ENCODE results near the gene RTN3.
"Not testable (repeated sequence)": the region's sequence is repeated elsewhere in the genome, so short reads cannot be mapped to it uniquely, and the experiment has no call there.

Gene RTN3, protein sequence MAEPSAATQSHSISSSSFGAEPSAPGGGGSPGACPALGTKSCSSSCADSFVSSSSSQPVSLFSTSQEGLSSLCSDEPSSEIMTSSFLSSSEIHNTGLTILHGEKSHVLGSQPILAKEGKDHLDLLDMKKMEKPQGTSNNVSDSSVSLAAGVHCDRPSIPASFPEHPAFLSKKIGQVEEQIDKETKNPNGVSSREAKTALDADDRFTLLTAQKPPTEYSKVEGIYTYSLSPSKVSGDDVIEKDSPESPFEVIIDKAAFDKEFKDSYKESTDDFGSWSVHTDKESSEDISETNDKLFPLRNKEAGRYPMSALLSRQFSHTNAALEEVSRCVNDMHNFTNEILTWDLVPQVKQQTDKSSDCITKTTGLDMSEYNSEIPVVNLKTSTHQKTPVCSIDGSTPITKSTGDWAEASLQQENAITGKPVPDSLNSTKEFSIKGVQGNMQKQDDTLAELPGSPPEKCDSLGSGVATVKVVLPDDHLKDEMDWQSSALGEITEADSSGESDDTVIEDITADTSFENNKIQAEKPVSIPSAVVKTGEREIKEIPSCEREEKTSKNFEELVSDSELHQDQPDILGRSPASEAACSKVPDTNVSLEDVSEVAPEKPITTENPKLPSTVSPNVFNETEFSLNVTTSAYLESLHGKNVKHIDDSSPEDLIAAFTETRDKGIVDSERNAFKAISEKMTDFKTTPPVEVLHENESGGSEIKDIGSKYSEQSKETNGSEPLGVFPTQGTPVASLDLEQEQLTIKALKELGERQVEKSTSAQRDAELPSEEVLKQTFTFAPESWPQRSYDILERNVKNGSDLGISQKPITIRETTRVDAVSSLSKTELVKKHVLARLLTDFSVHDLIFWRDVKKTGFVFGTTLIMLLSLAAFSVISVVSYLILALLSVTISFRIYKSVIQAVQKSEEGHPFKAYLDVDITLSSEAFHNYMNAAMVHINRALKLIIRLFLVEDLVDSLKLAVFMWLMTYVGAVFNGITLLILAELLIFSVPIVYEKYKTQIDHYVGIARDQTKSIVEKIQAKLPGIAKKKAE

DNA sequence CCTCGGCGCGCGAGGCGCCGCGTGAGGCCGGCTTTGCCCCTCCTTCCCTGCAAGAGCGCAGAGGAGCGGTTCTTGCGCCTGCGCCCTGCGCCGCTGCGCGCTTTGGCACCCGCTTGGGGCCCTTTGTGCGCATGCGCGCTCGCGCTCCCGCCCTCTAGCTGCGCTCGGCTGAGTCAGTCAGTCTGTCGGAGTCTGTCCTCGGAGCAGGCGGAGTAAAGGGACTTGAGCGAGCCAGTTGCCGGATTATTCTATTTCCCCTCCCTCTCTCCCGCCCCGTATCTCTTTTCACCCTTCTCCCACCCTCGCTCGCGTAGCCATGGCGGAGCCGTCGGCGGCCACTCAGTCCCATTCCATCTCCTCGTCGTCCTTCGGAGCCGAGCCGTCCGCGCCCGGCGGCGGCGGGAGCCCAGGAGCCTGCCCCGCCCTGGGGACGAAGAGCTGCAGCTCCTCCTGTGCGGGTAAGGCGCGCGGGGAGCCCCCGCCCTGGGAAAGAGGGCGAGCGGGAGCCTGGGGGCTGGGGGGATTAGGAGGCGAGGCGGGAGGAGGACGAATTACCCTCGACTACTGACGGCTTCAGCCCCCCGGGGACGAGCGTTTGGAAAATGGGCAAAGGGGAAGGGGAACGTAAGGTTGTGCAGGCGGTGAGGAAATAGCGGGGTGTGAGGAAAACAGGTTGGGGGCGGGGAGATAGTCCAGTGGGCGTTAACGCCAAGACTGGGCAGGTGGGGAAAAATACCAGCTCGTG, at the start of gene RTN3:
Gene RTN3, plus strand, starts transcription at position 180 of the 745 bp plus-strand sequence. Its CDS starts 137 bp downstream, at position 317.
- DNase-seq: peak; percentile 95 to 99
- TF ChIP-seq, protein P1, sequence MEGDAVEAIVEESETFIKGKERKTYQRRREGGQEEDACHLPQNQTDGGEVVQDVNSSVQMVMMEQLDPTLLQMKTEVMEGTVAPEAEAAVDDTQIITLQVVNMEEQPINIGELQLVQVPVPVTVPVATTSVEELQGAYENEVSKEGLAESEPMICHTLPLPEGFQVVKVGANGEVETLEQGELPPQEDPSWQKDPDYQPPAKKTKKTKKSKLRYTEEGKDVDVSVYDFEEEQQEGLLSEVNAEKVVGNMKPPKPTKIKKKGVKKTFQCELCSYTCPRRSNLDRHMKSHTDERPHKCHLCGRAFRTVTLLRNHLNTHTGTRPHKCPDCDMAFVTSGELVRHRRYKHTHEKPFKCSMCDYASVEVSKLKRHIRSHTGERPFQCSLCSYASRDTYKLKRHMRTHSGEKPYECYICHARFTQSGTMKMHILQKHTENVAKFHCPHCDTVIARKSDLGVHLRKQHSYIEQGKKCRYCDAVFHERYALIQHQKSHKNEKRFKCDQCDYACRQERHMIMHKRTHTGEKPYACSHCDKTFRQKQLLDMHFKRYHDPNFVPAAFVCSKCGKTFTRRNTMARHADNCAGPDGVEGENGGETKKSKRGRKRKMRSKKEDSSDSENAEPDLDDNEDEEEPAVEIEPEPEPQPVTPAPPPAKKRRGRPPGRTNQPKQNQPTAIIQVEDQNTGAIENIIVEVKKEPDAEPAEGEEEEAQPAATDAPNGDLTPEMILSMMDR (IDR thresholded peaks at IDR 0.05): peak in 1 of 2 experiments; percentile 12
- Histone ChIP-seq H3K27ac (peak within 1 kb of the TSS; percentile 97 to 98), H3K9me3 (no peaks in the 10 kb centered on the region), H3K36me3 (no peaks in the 10 kb centered on the region), H3K4me3 (peak within 1 kb of the TSS; percentile 84 to 97), H3K4me1 (peaks cover 0 to 40% (median 18%) of the 10 kb centered on the region in 4 donors), H3K27me3 (no peaks in the 10 kb centered on the region)
- intact Hi-C loops (cut with DNase I; ENCODE audit: low total_unique reads): loop anchor here (10.0 kb wide), 1 partner anchor 53 kb away; no protein-coding TSS in a partner anchor

DNA sequence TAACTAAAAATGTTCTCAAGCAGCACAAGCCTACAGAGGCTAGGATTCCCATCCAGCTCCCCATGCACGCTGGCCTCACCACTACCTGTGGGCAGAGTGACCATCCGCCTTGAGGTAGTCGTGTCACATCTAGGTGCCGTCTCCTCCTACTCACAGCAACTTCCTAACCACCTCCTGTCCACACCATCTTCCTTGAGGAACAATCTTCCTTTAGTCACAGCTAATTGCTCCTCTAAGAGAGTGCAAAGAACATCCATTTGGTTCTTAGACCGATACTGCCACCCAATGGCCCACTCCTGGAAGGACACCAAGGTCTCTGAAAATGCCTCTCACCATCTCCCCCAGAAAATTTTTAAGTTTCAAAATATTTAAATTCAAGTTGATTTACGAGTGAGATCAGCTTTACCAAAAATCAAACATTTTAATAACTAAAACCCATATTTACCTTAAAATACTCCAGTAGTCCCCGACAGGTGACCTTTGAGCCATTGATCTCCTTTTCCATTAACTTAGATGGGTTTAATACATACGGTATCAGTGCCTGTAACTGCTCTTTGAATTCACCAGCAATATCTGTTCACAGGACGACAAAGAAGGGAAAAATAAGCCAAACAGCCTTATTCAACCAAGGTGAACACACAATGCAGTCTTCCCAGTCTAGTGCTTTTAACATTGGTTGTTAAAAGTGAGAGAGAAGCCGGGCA, 45.4 kb upstream of the RTN3 start:
- intact Hi-C loops (cut with DNase I; ENCODE audit: low total_unique reads): loop anchor here (5.0 kb wide), 1 partner anchor 159 kb away; no protein-coding TSS in a partner anchor
- DNase-seq: peak in 1 of 2 donors; percentile 49
- Histone ChIP-seq H3K36me3 (peaks cover 52 to 71% (median 53%) of the 10 kb centered on the region in 3 donors), H3K9me3 (no peaks in the 10 kb centered on the region), H3K27ac (no peak overlapping the region), H3K4me1 (no peaks in the 10 kb centered on the region), H3K27me3 (no peaks in the 10 kb centered on the region), H3K4me3 (no peak overlapping the region)
- TF ChIP-seq, protein P1 (IDR thresholded peaks at IDR 0.05): peak; percentile 68 to 76

DNA sequence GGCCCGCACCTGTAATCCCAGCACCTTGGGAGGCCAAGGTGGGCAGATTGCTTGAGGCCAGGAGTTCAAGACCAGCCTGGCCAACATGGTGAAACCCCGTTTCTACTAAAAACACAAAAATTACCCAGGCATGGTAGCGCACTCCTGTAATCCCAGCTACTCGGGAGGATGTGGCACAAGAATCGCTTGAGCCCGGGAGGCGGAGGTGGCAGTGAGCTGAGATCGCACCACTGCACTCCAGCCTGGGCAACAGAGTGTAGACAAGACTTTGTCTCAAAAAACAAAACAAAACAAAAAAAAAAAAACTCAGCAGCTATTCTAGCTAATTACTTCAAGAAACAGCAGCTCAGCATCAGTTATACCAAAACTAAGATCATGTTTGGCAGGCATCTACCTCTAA, 42.9 kb upstream of the RTN3 start:
- not testable (repeated sequence) for H3K27me3 ChIP-seq, H3K9me3 ChIP-seq, H3K4me1 ChIP-seq, H3K27ac ChIP-seq, H3K4me3 ChIP-seq, DNase-seq
- H3K36me3 ChIP-seq: peaks cover 47 to 71% (median 57%) of the 10 kb centered on the region in 3 donors
- intact Hi-C loops (cut with DNase I; ENCODE audit: low total_unique reads): loop anchor here (5.0 kb wide), 1 partner anchor 161 kb away; no protein-coding TSS in a partner anchor

DNA sequence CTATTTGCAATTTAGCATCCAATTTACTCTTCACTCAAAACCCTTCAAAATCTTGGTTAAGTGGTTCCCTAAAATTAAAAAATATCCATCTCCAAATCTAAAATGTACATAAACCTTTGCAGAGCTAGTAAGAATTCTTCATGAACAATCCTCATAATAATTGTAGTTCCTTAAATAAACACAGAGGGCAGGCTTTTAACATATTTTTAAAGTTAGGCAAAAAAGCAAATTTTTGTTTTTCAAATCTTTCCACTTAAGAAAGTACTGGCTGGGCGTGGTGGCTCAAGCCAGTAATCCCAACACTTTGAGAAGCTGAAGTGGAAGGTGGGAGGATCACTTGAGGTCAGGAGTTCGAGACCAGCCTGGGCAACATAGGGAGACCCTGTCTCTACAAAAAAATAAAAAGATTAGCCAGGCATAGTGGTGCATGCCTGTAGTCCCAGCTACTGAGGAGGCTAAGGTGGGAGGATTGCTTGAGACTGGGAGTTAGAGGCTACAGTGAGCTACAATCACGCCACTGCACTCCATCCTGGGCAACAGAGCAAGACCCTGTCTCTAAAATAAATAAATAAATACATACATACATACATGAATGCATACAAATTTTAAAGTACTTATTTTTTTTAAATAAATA, 42.0 kb upstream of the RTN3 start:
- DNase-seq: peak in 1 of 2 donors; percentile 28
- H3K4me3 ChIP-seq: no peak overlapping the region
- TF ChIP-seq, protein P1 (IDR thresholded peaks at IDR 0.05): peak; percentile 40 to 42
- no peaks in the 10 kb centered on the region for H3K4me1 ChIP-seq
- no peaks in the 10 kb centered on the region for H3K27me3 ChIP-seq
- H3K27ac ChIP-seq: no peak overlapping the region
- H3K36me3 ChIP-seq: peaks cover 51 to 71% (median 63%) of the 10 kb centered on the region in 3 donors
- no peaks in the 10 kb centered on the region for H3K9me3 ChIP-seq
- intact Hi-C loops (cut with DNase I; ENCODE audit: low total_unique reads): loop anchor here (5.0 kb wide), 1 partner anchor 162 kb away; no protein-coding TSS in a partner anchor

DNA sequence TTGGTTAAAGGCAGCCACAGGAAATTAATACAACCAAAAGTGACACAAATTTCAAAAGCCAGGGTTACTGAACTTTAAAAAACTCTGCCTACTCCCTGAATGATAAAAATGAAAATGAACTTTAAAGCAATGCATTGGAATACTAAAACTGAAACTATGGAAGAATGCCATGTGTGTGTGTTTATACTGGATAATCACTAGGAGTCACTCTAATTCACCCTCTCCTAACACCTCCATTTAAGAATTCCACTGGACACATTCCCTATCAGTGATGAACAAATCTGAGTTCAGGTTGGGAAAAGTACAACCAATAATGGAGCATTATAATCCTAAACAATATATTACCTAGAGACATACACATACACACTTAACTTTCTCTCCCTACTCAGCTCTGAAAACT, 39.6 kb upstream of the RTN3 start:
- TF ChIP-seq, protein P1 (IDR thresholded peaks at IDR 0.05): no peak
- intact Hi-C loops (cut with DNase I; ENCODE audit: low total_unique reads): loop anchor here (10.0 kb wide), 1 partner anchor 93 kb away; no protein-coding TSS in a partner anchor
- no peaks in the 10 kb centered on the region for H3K4me1 ChIP-seq
- no peaks in the 10 kb centered on the region for H3K9me3 ChIP-seq
- no peak overlapping the region for H3K4me3 ChIP-seq
- H3K27ac ChIP-seq: no peak overlapping the region
- H3K27me3 ChIP-seq: no peaks in the 10 kb centered on the region
- peaks cover 58 to 83% (median 70%) of the 10 kb centered on the region in 3 donors for H3K36me3 ChIP-seq
- no peak for DNase-seq
